Panc1 (cell line): Measurements from ENCODE around the gene RASSF9. TPM values are rescaled to one million over a fixed set of nuclear protein-coding genes. Genes with fewer than 3 reads are reported as not detected.

Experiments used
- ATAC-seq: fragments of 200-7000 bp; cut with Tn5 transposase; 2 replicates; pipeline ENCODE4 v1.9.1; 2020; ENCODE audit warnings: mild to moderate bottlenecking, moderate library complexity
- BruUV-seq: library from RNA; stranded (reverse); fragments of 400-500 nt; replicated peaks from 2 replicates; lab custom pipeline; 2021; lab: Mats Ljungman, UMichigan
- CTCF ChIA-PET: fragments of 300-600 bp; sonication (Branson Sonifier 250); formaldehyde crosslinking; loops from one replicate; lab custom pipeline; 2022; ENCODE audit warnings: antibody characterized with exemption; lab: Charles Lee
- POLR2A ChIA-PET: fragments of 300-600 bp; sonication (Branson Sonifier 250); formaldehyde crosslinking; loops from one replicate; lab custom pipeline; 2022; ENCODE audit warnings: antibody characterized with exemption; lab: Charles Lee
- DNase-seq: peaks from one replicate; pipeline ENCODE4 v3.0.0-alpha.2; 2010; ENCODE audit warnings: low read depth, low spot score
- H3K27ac ChIP-seq: 2 replicates; pipeline ENCODE4 v1.5.1; 2011; ENCODE audit warnings: mild to moderate bottlenecking, low read length, inconsistent platforms
- H3K27me3 ChIP-seq: fragments of 200-500 bp; sonication (Bioruptor generic); 2 replicates; pipeline ENCODE4 v1.6.0; 2014; ENCODE audit warnings: low read length, inconsistent platforms; ENCODE audit not compliant: control insufficient read depth, insufficient read depth
- H3K36me3 ChIP-seq: fragments of 200-500 bp; sonication (Bioruptor generic); 2 replicates; pipeline ENCODE4 v1.5.1; 2014; ENCODE audit warnings: inconsistent platforms, mild to moderate bottlenecking, low read length, moderate library complexity; ENCODE audit not compliant: control insufficient read depth, insufficient read depth
- H3K4me1 ChIP-seq: 2 replicates; pipeline ENCODE4 v1.5.1; 2011; ENCODE audit warnings: inconsistent platforms, mild to moderate bottlenecking, low read length, moderate library complexity; ENCODE audit not compliant: control insufficient read depth, insufficient read depth
- H3K4me3 ChIP-seq, 2 experiments: 2 replicates each; pipeline ENCODE4 v1.5.1; 2011 to 2012; ENCODE audit warnings: low read depth in 2 of 2, low read length in 2 of 2, mild to moderate bottlenecking in 2 of 2, inconsistent platforms in 1 of 2, moderate library complexity in 1 of 2
- H3K9me3 ChIP-seq: fragments of 200-500 bp; sonication (Bioruptor generic); 2 replicates; pipeline ENCODE4 v1.5.1; 2014; ENCODE audit warnings: low read depth, mild to moderate bottlenecking, inconsistent platforms, low read length, moderate library complexity; ENCODE audit not compliant: control insufficient read depth, insufficient read depth
- CTCF ChIP-seq: fragments of 450-650 bp; IDR thresholded peaks from 2 replicates; pipeline ENCODE4 v1.5.1; 2017; ENCODE audit warnings: mild to moderate bottlenecking
- POLR2AphosphoS5 ChIP-seq: IDR thresholded peaks from 2 replicates; pipeline ENCODE4 v1.6.1; 2012; ENCODE audit warnings: mild to moderate bottlenecking, low read depth, low read length, moderate library complexity
- REST ChIP-seq, 2 experiments: IDR thresholded peaks; 2 replicates each; pipeline ENCODE4 v1.6.1; 2011 to 2012; ENCODE audit warnings: low read depth in 2 of 2, control low read depth in 1 of 2, low read length in 1 of 2, mild to moderate bottlenecking in 1 of 2, moderate library complexity in 1 of 2; ENCODE audit not compliant: insufficient read depth in 1 of 2
- SIN3A ChIP-seq: IDR thresholded peaks from 2 replicates; pipeline ENCODE4 v1.6.1; 2012; ENCODE audit warnings: low read depth, mild to moderate bottlenecking, low read length, moderate library complexity, borderline replicate concordance; ENCODE audit not compliant: insufficient read depth
- TCF7L2 ChIP-seq: IDR thresholded peaks from 2 replicates; pipeline ENCODE4 v1.6.1; 2011; ENCODE audit warnings: mild to moderate bottlenecking, low read depth, low read length, inconsistent platforms
- in situ Hi-C: cut with HindIII; loops from 2 replicates; pipeline ENCODE4 v1.10.0; 2016; ENCODE audit warnings: low sequenced_read_pairs, low pct_unique_long_range_greater_than_20kb
- intact Hi-C: fragments of 100-400 bp; cut with micrococcal nuclease; formaldehyde crosslinking; loops from one replicate; pipeline ENCODE4 v1.10.0; 2022; ENCODE audit not compliant: unreplicated experiment
- total RNA-seq: library from RNA; stranded (reverse); gene quantifications from one replicate; pipeline ENCODE4 v1.2.1, GENCODE V29; 2021; ENCODE audit not compliant: unreplicated experiment

The RASSF9 gene
- total RNA-seq, 1 experiment from 2014 or later = 0.33 TPM

GRCh38 chr12:85877459-85877858, 41.2 kb upstream of the RASSF9 start:
- Histone ChIP-seq H3K36me3 (no peaks in the 10 kb centered on the region), H3K27ac (no peak overlapping the region), H3K4me1 (no peaks in the 10 kb centered on the region), H3K4me3 (no peak overlapping the region), H3K9me3 (no peaks in the 10 kb centered on the region), H3K27me3 (no peaks in the 10 kb centered on the region)
- in situ Hi-C loops = no loop called here
- intact Hi-C loops = no loop called here
- no TSS peak for BruUV-seq
- no peak for ATAC-seq
- DNase-seq = no peak
- TF ChIP-seq CTCF = no peak
- no peak for TF ChIP-seq TCF7L2
- no peak for TF ChIP-seq SIN3A
- no peak for TF ChIP-seq POLR2AphosphoS5
- TF ChIP-seq REST (IDR thresholded peaks at IDR 0.05; ENCODE audit: insufficient read depth in 1 of 2, low read depth in 2 of 2, low read length in 1 of 2) = no peak
- POLR2A ChIA-PET = no interaction called here
- CTCF ChIA-PET = no interaction called here

DNA sequence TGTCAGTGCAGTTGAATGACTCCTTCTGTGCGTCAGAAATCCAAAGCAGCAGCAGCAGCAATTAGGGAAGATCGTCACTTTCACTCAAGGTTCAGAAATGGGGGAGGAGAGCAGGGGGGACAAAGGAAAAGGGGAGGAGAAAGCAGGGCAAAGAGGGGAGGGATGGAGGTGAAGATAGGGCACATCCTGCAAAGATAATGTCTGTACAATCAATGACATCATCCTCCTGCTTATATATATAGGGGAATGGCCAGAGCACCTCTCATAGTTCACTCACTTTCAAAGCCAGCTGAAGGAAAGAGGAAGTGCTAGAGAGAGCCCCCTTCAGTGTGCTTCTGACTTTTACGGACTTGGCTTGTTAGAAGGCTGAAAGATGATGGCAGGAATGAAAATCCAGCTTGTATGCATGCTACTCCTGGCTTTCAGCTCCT, 37.8 kb upstream of the RASSF9 start, which contains the start of gene NTS:
Gene NTS (plus strand): TSS at position 265 of the 431 bp plus-strand sequence. CDS start 109 bp downstream, at position 374.
- Histone ChIP-seq H3K27me3 (no peaks in the 10 kb centered on the region), H3K9me3 (no peaks in the 10 kb centered on the region), H3K4me1 (no peaks in the 10 kb centered on the region), H3K36me3 (no peaks in the 10 kb centered on the region), H3K27ac (no peak within 1 kb of the TSS), H3K4me3 (no peak within 1 kb of the TSS)
- intact Hi-C loops (no loop called here), in situ Hi-C loops (no loop called here)
- no peak for DNase-seq
- CTCF ChIA-PET = no interaction called here
- no TSS peak for BruUV-seq
- no peak for ATAC-seq
- POLR2A ChIA-PET = no interaction called here
- TF ChIP-seq SIN3A (no peak), TCF7L2 (no peak), CTCF (no peak), REST (IDR thresholded peaks at IDR 0.05; ENCODE audit: insufficient read depth in 1 of 2, low read depth in 2 of 2, low read length in 1 of 2) (no peak), POLR2AphosphoS5 (no peak)
